Heart left ventricle (tissue), 16 donors: ENCODE measurements around the gene NINL. TPM values are rescaled to one million over a fixed set of nuclear protein-coding genes. Genes with fewer than 3 reads are reported as not detected.
"Not testable (repeated sequence)": the region's sequence is repeated elsewhere in the genome, so short reads cannot be mapped to it uniquely, and the experiment has no call there.

Experiments used
- ATAC-seq, 4 donors: fragments of 200-7000 bp; cut with Tn5 transposase; one replicate each; pipeline ENCODE4 v1.9.1; 2020 to 2022; ENCODE audit warnings: moderate library complexity in 4 of 4, mild to moderate bottlenecking in 3 of 4, moderate number of reproducible peaks in 1 of 4
- DNase-seq, 5 donors: peaks; one replicate each; pipeline ENCODE4 v3.0.0-alpha.2; 2020
- H3K27ac ChIP-seq, 12 donors: fragments of 200-600 bp; sonication (generic) in 4 of 12; one replicate each; pipeline versions ENCODE4 v1.5.0 to v1.8.0; 2016 to 2022; ENCODE audit warnings: mild to moderate bottlenecking in 2 of 12
- H3K27me3 ChIP-seq, 9 donors: fragments of 200-600 bp; sonication (generic) in 2 of 9; one replicate each; pipeline versions ENCODE4 v1.5.1 to v1.8.0; 2016 to 2022; ENCODE audit warnings: mild to moderate bottlenecking in 3 of 9
- H3K36me3 ChIP-seq, 9 donors: fragments of 200-600 bp; sonication (generic) in 2 of 9; one replicate each; pipeline versions ENCODE4 v1.5.0 to v1.8.0; 2018 to 2022; ENCODE audit warnings: mild to moderate bottlenecking in 2 of 9
- H3K4me1 ChIP-seq, 12 donors: fragments of 200-600 bp; sonication (generic) in 4 of 12; one replicate each; pipeline versions ENCODE4 v1.5.0 to v1.8.0; 2016 to 2022; ENCODE audit warnings: mild to moderate bottlenecking in 3 of 12
- H3K4me3 ChIP-seq, 12 donors: fragments of 200-600 bp; sonication (generic) in 4 of 12; one replicate each; pipeline versions ENCODE4 v1.5.0 to v1.8.0; 2017 to 2022; ENCODE audit warnings: mild to moderate bottlenecking in 9 of 12, moderate library complexity in 4 of 12
- H3K9me3 ChIP-seq, 12 donors: fragments of 200-600 bp; sonication (generic) in 4 of 12; one replicate each; pipeline versions ENCODE4 v1.5.0 to v1.8.0; 2016 to 2022; ENCODE audit warnings: mild to moderate bottlenecking in 1 of 12
- POLR2A ChIP-seq, 2 donors: fragments of 450-650 bp; IDR thresholded peaks; one replicate each; pipeline ENCODE4 v1.6.1; 2017; ENCODE audit warnings: antibody characterized with exemption in 2 of 2, mild to moderate bottlenecking in 2 of 2, moderate library complexity in 2 of 2
- WGBS, 4 donors: extraction: QIAGEN DNeasy Blood & Tissue Kit in 2 of 4; methylation state at CpG; one replicate each; pipeline versions ENCODE4 v1.1.5 to v1.1.7; 2013 to 2018; 5-methylcytosine and 5-hydroxymethylcytosine counted together
- intact Hi-C, 10 donors: fragments of 100-400 bp; cut with DNase I; formaldehyde crosslinking; loops; one replicate each; pipeline versions ENCODE4 v1.11.1 to v1.14.2; 2022
- polyA plus RNA-seq, 2 donors: library from polyadenylated mRNA; stranded (reverse); fragments of 200-250 nt; gene quantifications; one replicate each; pipeline ENCODE4 v1.2.3, GENCODE V29; 2013
- total RNA-seq, 9 donors: library from RNA; depleted of rRNA in 2 of 9; stranded (reverse); fragments of >200 nt in 2 of 9; fragmentation: NEBNext Ultra II Directional in 3 of 9; extraction: Animal tissue kit (Norgen Biotek cat#: 25700) in 3 of 9; gene quantifications; one replicate each; pipeline versions ENCODE4 v1.1.0 to v1.2.4, GENCODE V29; 2016 to 2023
- TF ChIP-seq, protein P1 (sequence below), 12 donors: fragments of 200-600 bp; sonication (generic) in 4 of 12; IDR thresholded peaks; one replicate each; pipeline versions ENCODE4 v1.5.0 to v1.8.0; 2018 to 2022; ENCODE audit warnings: antibody characterized with exemption in 12 of 12, mild to moderate bottlenecking in 5 of 12
- donor health status: ischemic (EF 13 %, LVEDD 7.1; RV severe dilation, severe dysfunction).
- donor health status: healthy with polysubstance abuse.
- donor health status: DM: no; HTN: yes; CAD: no.
- donor health status: DM: no; HTN: no; CAD: no.
- donor health status: ischemic (EF 25% LVEDD 6.9; RV normal size, moderate dysfunction).
- donor health status: ischemic (EF 25% LVEDD 5.7; RV mildly dilated, moderate dysfunction).
- donor health status: healthy.
- donor health status: DM: yes; HTN: yes; CAD: no.
- donor health status: ischemic (EF 35%, LVEDD 5.7; RV mildly dilated, moderate dysfunction).
- donor health status: nonischemic (EF 11% LVEDD 7.7; RV severe dilation, severe dysfunction).
- donor health status: DM: yes; HTN: yes; CAD: no.
- donor health status: PGD.
- donor health status: ischemic (EF 29% LVEDD 5.4; RV normal size, mild dysfunction).
- donor health status: nonischemic (EF 23%, LVEDD 6.1; RV moderate dilation, normal function).

Gene NINL
- total and polyA plus RNA-seq, 11 donors, result 0.78 to 7.1 (median 2.9) TPM

DNA sequence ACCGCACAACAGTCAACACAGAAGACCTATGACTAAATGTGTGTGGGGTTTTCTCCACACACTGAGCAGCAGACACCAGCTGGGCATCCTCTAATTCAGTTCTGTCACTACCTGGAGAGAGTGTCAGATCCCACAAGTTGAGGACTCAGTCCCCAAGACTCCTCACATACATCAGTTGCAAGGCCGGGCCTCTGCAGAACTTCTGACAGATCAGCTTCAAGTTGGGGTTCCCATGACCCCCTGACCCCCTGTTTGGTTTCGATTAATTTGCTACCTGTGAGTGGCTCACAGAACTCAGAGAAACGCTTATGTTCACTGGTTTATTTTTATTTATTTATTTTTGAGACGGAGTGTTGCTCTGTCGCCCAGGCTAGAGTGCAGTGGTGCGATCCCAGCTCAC lies 3.2 kb upstream of the NINL start:
- no peak for ATAC-seq
- peaks cover 0 to 22% (median 6%) of the 10 kb centered on the region in 9 donors for H3K27me3 ChIP-seq
- WGBS, 4 donors, result 95 to 97% (median 95%) methylated on average over 7 of the region's 7 CpGs
- peaks cover 0 to 14% (median 1%) of the 10 kb centered on the region in 12 donors for H3K4me1 ChIP-seq
- TF ChIP-seq POLR2A (IDR thresholded peaks at IDR 0.05), result no peak
- TF ChIP-seq, protein P1, sequence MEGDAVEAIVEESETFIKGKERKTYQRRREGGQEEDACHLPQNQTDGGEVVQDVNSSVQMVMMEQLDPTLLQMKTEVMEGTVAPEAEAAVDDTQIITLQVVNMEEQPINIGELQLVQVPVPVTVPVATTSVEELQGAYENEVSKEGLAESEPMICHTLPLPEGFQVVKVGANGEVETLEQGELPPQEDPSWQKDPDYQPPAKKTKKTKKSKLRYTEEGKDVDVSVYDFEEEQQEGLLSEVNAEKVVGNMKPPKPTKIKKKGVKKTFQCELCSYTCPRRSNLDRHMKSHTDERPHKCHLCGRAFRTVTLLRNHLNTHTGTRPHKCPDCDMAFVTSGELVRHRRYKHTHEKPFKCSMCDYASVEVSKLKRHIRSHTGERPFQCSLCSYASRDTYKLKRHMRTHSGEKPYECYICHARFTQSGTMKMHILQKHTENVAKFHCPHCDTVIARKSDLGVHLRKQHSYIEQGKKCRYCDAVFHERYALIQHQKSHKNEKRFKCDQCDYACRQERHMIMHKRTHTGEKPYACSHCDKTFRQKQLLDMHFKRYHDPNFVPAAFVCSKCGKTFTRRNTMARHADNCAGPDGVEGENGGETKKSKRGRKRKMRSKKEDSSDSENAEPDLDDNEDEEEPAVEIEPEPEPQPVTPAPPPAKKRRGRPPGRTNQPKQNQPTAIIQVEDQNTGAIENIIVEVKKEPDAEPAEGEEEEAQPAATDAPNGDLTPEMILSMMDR (IDR thresholded peaks at IDR 0.05), result no peak
- no peak overlapping the region for H3K4me3 ChIP-seq
- H3K36me3 ChIP-seq, result no peaks in the 10 kb centered on the region
- no peak for DNase-seq
- H3K9me3 ChIP-seq, result no peaks in the 10 kb centered on the region
- H3K27ac ChIP-seq, result no peak overlapping the region
- intact Hi-C loops, result no loop called here

DNA sequence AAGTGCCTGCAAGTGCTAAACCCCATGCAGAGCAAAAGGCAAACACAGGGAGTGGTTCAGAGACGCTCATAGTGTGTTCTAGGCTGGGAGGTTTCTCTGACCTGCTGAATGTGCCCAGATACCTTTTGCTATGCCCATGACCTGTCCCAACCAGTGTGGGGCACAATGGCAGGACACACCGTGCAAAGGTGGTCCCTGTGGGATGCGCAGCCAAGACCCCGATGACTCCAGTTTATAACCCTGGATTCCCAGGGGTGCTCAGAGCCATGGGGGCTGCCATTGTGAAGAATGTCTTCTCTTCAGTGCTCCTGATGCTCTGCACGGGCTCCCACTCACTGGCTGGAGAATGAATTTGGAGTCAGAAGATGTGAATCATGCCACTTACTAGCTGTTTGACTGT lies 2.2 kb upstream of the NINL start:
- WGBS, 4 donors, result 76 to 82% (median 81%) methylated on average over 4 to 5 of the region's 5 CpGs
- DNase-seq (no peak), ATAC-seq (no peak)
- Histone ChIP-seq H3K4me1 (peaks cover 0 to 14% (median 1%) of the 10 kb centered on the region in 12 donors), H3K36me3 (no peaks in the 10 kb centered on the region), H3K4me3 (no peak overlapping the region), H3K27me3 (peaks cover 0 to 25% (median 7%) of the 10 kb centered on the region in 9 donors), H3K9me3 (no peaks in the 10 kb centered on the region), H3K27ac (no peak overlapping the region)
- intact Hi-C loops, result no loop called here
- TF ChIP-seq, protein P1 (IDR thresholded peaks at IDR 0.05), result no peak
- TF ChIP-seq POLR2A (IDR thresholded peaks at IDR 0.05), result no peak

GRCh38 chr20:25586877-25587276 lies 1.5 kb upstream of the NINL start:
- intact Hi-C loops, result no loop called here
- Histone ChIP-seq H3K4me3 (no peak overlapping the region), H3K36me3 (no peaks in the 10 kb centered on the region), H3K9me3 (no peaks in the 10 kb centered on the region), H3K4me1 (peaks cover 0 to 14% (median 1%) of the 10 kb centered on the region in 12 donors), H3K27ac (no peak overlapping the region), H3K27me3 (peaks cover 0 to 28% (median 8%) of the 10 kb centered on the region in 9 donors)
- no peak for DNase-seq
- no peak for TF ChIP-seq POLR2A (IDR thresholded peaks at IDR 0.05)
- TF ChIP-seq, protein P1 (IDR thresholded peaks at IDR 0.05), result no peak
- WGBS, 4 donors, result 86 to 91% (median 88%) methylated on average over 11 of the region's 11 CpGs
- no peak for ATAC-seq

DNA sequence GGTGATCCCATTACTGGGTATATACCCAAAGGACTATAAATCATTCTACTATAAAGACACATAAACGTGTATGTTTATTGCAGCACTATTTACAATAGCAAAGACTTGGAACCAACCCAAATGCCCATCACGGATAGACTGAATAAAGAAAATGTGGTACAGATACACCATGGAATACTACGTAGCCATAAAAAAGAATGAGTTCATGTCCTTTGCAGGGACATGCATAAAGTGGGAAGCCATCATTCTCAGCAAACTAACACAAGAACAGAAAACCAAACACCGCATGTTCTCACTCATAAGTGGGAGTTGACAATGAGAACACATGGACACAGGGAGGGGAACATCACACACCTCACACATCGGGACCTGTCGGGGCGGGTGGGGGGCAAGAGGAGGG lies 1.7 kb downstream of the NINL start:
- WGBS, 4 donors, result 88 to 94% (median 92%) methylated on average over 7 of the region's 7 CpGs
- ATAC-seq, H3K9me3 ChIP-seq, intact Hi-C loops, H3K36me3 ChIP-seq, DNase-seq, H3K27ac ChIP-seq, H3K4me3 ChIP-seq: not testable (repeated sequence)
- peaks cover 0 to 14% (median 1%) of the 10 kb centered on the region in 12 donors for H3K4me1 ChIP-seq
- H3K27me3 ChIP-seq, result peaks cover 0 to 32% (median 8%) of the 10 kb centered on the region in 9 donors

DNA sequence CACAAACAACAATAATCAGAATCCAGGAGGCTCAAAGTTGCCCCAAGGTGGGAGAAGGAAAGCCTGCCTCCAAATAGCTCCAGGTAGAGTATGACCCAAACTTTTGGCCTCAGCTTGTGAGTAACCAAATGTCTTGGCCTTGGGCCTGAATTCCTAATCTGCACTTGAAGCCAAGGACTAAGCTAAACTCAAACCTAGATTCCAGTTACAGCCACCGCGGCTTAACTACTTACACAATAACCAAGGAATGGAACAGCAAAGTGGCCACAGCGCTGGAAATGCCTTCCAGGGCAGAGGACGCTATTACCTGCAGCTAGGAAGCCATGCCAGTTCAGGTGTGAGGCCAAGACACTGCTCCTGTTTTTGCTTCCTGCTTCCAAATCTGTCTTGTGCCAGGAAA lies 4.6 kb downstream of the NINL start:
- WGBS, 4 donors, result 45 to 69% (median 62%) methylated on average over 4 of the region's 4 CpGs
- TF ChIP-seq, protein P1 (IDR thresholded peaks at IDR 0.05), result no peak
- TF ChIP-seq POLR2A (IDR thresholded peaks at IDR 0.05), result no peak
- ATAC-seq, result no peak
- intact Hi-C loops, result no loop called here
- H3K4me3 ChIP-seq, result no peak overlapping the region
- H3K27me3 ChIP-seq, result peaks cover 0 to 31% (median 8%) of the 10 kb centered on the region in 9 donors
- H3K36me3 ChIP-seq, result no peaks in the 10 kb centered on the region
- H3K27ac ChIP-seq, result no peak overlapping the region
- peaks cover 0 to 14% (median 1%) of the 10 kb centered on the region in 12 donors for H3K4me1 ChIP-seq
- no peak for DNase-seq
- H3K9me3 ChIP-seq, result no peaks in the 10 kb centered on the region
